Stimulated activated CD8-positive, alpha-beta memory T cell treated with anti-CD3 and anti-CD28 coated beads, Interleukin-7, amount 100 ng/mL, for 1 hour (primary cell): ENCODE data around the gene FAM131A.

Source experiments
- DNase-seq, 2 donors: peaks; one replicate each; pipeline ENCODE4 v3.0.0-alpha.2; 2020; ENCODE audit warnings: low read depth in 2 of 2

The FAM131A gene

GRCh38 chr3:184316792-184317191 lies 20.6 kb upstream of the FAM131A start:
- DNase-seq, result no peak

- no peak for DNase-seq
Observed at GRCh38 chr3:184317201-184317600, 20.2 kb upstream of the FAM131A start.

- no peak for DNase-seq
Observed at GRCh38 chr3:184320104-184320445, 17.3 kb upstream of the FAM131A start.

- DNase-seq, result no peak
Observed at GRCh38 chr3:184321666-184322065, 15.7 kb upstream of the FAM131A start.

GRCh38 chr3:184322731-184323487 lies 14.5 kb upstream of the FAM131A start:
- DNase-seq, result no peak

GRCh38 chr3:184323696-184324095 lies 13.7 kb upstream of the FAM131A start:
- DNase-seq, result no peak

- DNase-seq, result no peak
Observed at GRCh38 chr3:184325269-184325668, 12.1 kb upstream of the FAM131A start.

- no peak for DNase-seq
Observed at GRCh38 chr3:184325715-184326369, 11.6 kb upstream of the FAM131A start.

GRCh38 chr3:184327171-184327570 lies 10.2 kb upstream of the FAM131A start:
- no peak for DNase-seq

GRCh38 chr3:184328516-184328915 lies 8.9 kb upstream of the FAM131A start:
- no peak for DNase-seq

GRCh38 chr3:184332370-184333090 lies 4.9 kb upstream of the FAM131A start:
- DNase-seq, result no peak

- no peak for DNase-seq
Observed at GRCh38 chr3:184333190-184333589, 4.2 kb upstream of the FAM131A start.

GRCh38 chr3:184333700-184334099 lies 3.7 kb upstream of the FAM131A start:
- no peak for DNase-seq

GRCh38 chr3:184334470-184335158 lies 2.8 kb upstream of the FAM131A start:
- no peak for DNase-seq

GRCh38 chr3:184335291-184335660 lies 2.1 kb upstream of the FAM131A start:
- no peak for DNase-seq

- peak; percentile 71 to 85 for DNase-seq
Observed at GRCh38 chr3:184335661-184336546, 1.5 kb upstream of the FAM131A start.

- DNase-seq, result no peak
Observed at GRCh38 chr3:184336547-184337398, 627 bp upstream of the FAM131A start.

- no peak for DNase-seq
Observed at GRCh38 chr3:184337981-184338380, 581 bp downstream of the FAM131A start.

GRCh38 chr3:184338511-184338945 lies 1.1 kb downstream of the FAM131A start:
- DNase-seq, result no peak

- no peak for DNase-seq
Observed at GRCh38 chr3:184339001-184339400, 1.6 kb downstream of the FAM131A start.
